T-helper 1 cell treated with Interleukin-12 subunit alpha and Interleukin-12 subunit beta and Interleukin-4 antibody, amounts not matched to agents 30 μg/mL and 1 μg/mL, for 36 hours (primary cell): Measurements from ENCODE around the gene CIB1.

Experiments used
- H3K27ac Mint-ChIP-seq: one replicate; pipeline ENCODE4 v1.8.0; 2021; ENCODE audit warnings: mild to moderate bottlenecking, mixed read lengths
- H3K27me3 Mint-ChIP-seq: one replicate; pipeline ENCODE4 v1.8.0; 2021; ENCODE audit warnings: low read depth, mixed read lengths
- H3K36me3 Mint-ChIP-seq: one replicate; pipeline ENCODE4 v1.8.0; 2021; ENCODE audit warnings: low read depth, mixed read lengths
- H3K4me1 Mint-ChIP-seq: one replicate; pipeline ENCODE4 v1.8.0; 2021; ENCODE audit warnings: low read depth, mixed read lengths
- H3K4me3 Mint-ChIP-seq: one replicate; pipeline ENCODE4 v1.8.0; 2021; ENCODE audit warnings: mild to moderate bottlenecking, moderate library complexity, mixed read lengths
- H3K9me3 Mint-ChIP-seq: one replicate; pipeline ENCODE4 v1.8.0; 2021; ENCODE audit warnings: mixed read lengths

CIB1 gene

DNA sequence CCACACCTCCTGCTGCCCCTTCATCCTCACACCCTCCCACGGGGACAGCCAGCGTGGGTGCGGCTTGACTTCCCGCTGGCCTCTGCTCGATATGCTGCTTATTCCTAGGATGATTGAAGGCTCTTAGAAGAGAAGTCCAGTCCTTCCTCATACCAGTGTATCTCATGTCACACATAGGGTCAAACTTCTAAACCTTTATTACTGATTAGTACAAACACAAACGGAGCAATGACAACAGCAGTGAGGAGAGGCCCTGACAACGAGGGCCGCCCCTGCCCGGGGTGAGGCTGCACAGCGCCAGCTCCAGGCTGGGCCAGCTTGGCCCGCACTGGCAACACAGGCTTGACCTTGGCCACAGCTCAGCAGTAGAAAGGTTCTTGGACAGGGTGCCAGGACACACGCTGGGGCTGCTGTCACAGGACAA lies 3.7 kb downstream of the CIB1 start:
- H3K4me1 Mint-ChIP-seq = peaks cover 41% of the 10 kb centered on the region
- H3K9me3 Mint-ChIP-seq = no peaks in the 10 kb centered on the region
- H3K36me3 Mint-ChIP-seq = peaks cover 38% of the 10 kb centered on the region
- H3K4me3 Mint-ChIP-seq = peak overlapping the region; percentile 97
- no peaks in the 10 kb centered on the region for H3K27me3 Mint-ChIP-seq
- H3K27ac Mint-ChIP-seq = peak overlapping the region; percentile 88

GRCh38 chr15:90228960-90229359 lies 4.8 kb downstream of the CIB1 start:
- H3K27ac Mint-ChIP-seq = no peak overlapping the region
- no peaks in the 10 kb centered on the region for H3K9me3 Mint-ChIP-seq
- H3K36me3 Mint-ChIP-seq = peaks cover 41% of the 10 kb centered on the region
- H3K27me3 Mint-ChIP-seq = no peaks in the 10 kb centered on the region
- no peak overlapping the region for H3K4me3 Mint-ChIP-seq
- peaks cover 33% of the 10 kb centered on the region for H3K4me1 Mint-ChIP-seq

GRCh38 chr15:90227816-90228772 lies 5.6 kb downstream of the CIB1 start:
- Mint-ChIP-seq H3K9me3 (no peaks in the 10 kb centered on the region), H3K4me1 (peaks cover 33% of the 10 kb centered on the region), H3K27me3 (no peaks in the 10 kb centered on the region), H3K36me3 (peaks cover 44% of the 10 kb centered on the region), H3K27ac (no peak overlapping the region), H3K4me3 (no peak overlapping the region)

GRCh38 chr15:90227336-90227735 lies 6.4 kb downstream of the CIB1 start:
- Mint-ChIP-seq H3K27me3 (no peaks in the 10 kb centered on the region), H3K36me3 (peaks cover 42% of the 10 kb centered on the region), H3K4me3 (no peak overlapping the region), H3K27ac (no peak overlapping the region), H3K4me1 (peaks cover 28% of the 10 kb centered on the region), H3K9me3 (no peaks in the 10 kb centered on the region)

- Mint-ChIP-seq H3K27ac (no peak overlapping the region), H3K9me3 (no peaks in the 10 kb centered on the region), H3K36me3 (peaks cover 32% of the 10 kb centered on the region), H3K4me3 (no peak overlapping the region), H3K4me1 (peaks cover 15% of the 10 kb centered on the region), H3K27me3 (no peaks in the 10 kb centered on the region)
These were observed 8.1 kb downstream of the CIB1 start for GRCh38 chr15:90225504-90226234.

DNA sequence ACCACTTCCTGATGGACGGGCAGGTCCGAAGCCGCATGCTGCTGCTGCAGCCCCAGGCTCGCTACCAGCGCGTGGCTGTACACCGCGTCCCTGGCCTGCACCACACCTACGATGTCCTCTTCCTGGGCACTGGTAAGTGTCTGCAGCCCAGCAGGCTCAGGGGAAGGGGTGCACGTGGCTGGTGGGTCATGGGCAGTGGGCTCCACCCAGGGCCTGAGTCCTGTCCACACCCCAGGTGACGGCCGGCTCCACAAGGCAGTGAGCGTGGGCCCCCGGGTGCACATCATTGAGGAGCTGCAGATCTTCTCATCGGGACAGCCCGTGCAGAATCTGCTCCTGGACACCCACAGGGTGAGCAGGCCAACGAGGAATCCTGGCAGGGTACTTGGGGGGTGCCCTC lies 8.7 kb downstream of the CIB1 start:
- H3K27ac Mint-ChIP-seq = no peak overlapping the region
- H3K36me3 Mint-ChIP-seq = peaks cover 28% of the 10 kb centered on the region
- no peaks in the 10 kb centered on the region for H3K9me3 Mint-ChIP-seq
- H3K27me3 Mint-ChIP-seq = no peaks in the 10 kb centered on the region
- peaks cover 10% of the 10 kb centered on the region for H3K4me1 Mint-ChIP-seq
- H3K4me3 Mint-ChIP-seq = no peak overlapping the region

DNA sequence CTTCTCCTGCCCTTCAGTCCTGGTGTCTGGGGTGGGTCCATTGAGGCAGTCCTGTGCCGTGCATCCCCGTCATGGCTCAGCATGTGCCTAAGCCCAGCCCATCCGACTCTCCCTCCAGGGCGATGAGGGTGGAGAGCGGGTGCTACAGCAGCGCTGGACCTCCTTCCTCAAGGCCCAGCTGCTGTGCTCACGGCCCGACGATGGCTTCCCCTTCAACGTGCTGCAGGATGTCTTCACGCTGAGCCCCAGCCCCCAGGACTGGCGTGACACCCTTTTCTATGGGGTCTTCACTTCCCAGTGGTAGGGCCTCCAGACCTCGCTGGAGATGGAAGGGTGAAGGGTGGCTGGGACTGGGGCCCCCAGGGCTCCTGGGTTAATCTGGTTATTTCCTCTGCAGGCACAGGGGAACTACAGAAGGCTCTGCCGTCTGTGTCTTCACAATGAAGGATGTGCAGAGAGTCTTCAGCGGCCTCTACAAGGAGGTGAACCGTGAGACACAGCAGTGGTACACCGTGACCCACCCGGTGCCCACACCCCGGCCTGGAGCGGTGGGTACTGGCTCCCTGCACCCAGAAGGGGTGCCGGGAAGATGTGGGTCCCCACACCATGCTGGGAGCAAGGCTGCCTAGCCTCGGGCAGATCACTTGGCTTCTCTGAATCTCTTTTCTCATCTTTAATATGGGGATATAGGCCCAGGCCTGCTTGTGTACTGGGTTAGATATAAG lies 10.1 kb downstream of the CIB1 start:
- H3K9me3 Mint-ChIP-seq = no peaks in the 10 kb centered on the region

DNA sequence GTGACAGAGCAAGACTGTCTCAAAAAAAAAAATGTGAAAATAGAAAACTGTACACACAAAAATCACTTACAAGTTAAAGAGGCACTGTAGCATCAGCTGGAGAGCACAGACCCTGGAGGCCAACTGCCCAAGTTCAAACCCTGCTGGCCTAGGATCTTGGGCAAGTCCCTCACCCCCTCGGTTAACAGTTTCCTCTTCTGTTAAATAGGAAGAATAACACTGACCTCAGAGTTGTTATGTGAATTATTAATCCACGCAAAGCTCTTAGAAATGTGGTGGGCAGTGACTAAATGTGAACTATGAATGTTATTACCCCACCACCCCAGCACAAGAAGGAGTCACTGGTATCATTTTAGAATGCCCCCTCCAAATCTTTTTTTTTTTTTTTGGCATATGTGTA lies 11.2 kb downstream of the CIB1 start:
- Mint-ChIP-seq H3K4me3 (no peak overlapping the region), H3K36me3 (peaks cover 14% of the 10 kb centered on the region), H3K4me1 (peaks cover 8% of the 10 kb centered on the region), H3K9me3 (no peaks in the 10 kb centered on the region), H3K27ac (no peak overlapping the region), H3K27me3 (no peaks in the 10 kb centered on the region)

More for the DNA sequence above, 10.1 kb downstream of the CIB1 start:
- Mint-ChIP-seq H3K36me3 (peaks cover 15% of the 10 kb centered on the region), H3K27me3 (no peaks in the 10 kb centered on the region), H3K4me1 (peaks cover 8% of the 10 kb centered on the region), H3K4me3 (no peak overlapping the region), H3K27ac (no peak overlapping the region)

DNA sequence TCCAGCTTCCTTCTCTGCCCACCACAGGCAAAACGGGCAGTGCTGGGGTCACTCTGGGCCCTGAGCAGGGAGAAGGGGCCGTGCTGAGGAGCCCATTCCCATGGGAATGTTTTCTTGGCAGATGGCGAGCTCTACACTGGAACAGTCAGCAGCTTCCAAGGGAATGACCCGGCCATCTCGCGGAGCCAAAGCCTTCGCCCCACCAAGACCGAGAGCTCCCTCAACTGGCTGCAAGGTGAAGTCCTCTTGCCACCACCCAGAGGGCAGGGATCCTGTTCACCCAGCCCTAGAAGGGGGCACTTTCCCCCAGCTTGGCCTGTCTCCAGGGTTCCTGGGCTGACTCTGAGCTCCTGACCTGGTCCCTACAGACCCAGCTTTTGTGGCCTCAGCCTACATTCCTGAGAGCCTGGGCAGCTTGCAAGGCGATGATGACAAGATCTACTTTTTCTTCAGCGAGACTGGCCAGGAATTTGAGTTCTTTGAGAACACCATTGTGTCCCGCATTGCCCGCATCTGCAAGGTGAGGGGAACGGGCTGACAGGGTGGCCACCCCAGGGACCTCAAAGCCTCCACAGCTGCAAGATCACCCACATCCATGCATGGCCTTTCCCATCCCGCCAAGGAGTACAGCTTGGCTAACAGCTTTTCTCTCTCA lies 12.4 kb downstream of the CIB1 start:
- Mint-ChIP-seq H3K4me3 (no peak overlapping the region), H3K4me1 (peaks cover 15% of the 10 kb centered on the region), H3K27me3 (no peaks in the 10 kb centered on the region), H3K27ac (no peak overlapping the region), H3K36me3 (peaks cover 11% of the 10 kb centered on the region), H3K9me3 (no peaks in the 10 kb centered on the region)

DNA sequence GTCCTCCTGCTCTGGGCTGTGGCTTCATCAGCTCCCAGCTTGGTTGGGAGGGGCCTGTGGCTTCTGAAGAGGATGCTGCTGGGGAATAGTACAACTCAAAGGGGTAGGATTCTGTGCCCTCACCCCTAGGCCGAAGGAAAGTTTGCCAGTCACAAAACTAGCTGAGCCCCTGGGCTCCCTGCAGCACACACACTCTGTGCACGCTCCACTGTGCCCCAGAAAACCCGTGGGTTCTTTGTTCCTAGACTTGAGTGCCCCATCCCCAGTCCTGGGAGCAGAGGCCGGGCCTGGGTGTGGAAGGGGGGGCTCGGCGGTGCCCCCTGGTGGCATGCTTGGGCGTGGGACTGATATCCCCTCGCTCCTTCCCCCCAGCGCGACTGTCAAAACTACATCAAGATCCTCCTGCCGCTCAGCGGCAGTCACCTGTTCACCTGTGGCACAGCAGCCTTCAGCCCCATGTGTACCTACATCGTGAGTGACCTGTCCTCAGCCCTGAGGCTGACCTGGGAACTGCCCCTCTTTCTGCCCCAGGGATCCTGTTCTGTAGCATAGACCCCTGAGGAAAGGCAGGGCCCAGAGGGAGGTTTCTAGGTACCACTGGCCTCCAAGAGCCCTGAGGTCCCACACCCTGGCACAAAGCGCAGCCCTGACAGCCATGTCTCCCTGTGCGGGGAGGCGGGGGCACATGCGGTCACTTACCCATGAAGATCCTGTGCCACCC lies 14.2 kb downstream of the CIB1 start:
- H3K27me3 Mint-ChIP-seq = no peaks in the 10 kb centered on the region
- H3K36me3 Mint-ChIP-seq = peaks cover 7% of the 10 kb centered on the region
- no peak overlapping the region for H3K4me3 Mint-ChIP-seq
- H3K27ac Mint-ChIP-seq = no peak overlapping the region
- H3K4me1 Mint-ChIP-seq = peaks cover 18% of the 10 kb centered on the region
- H3K9me3 Mint-ChIP-seq = no peaks in the 10 kb centered on the region

GRCh38 chr15:90217671-90218394 lies 15.9 kb downstream of the CIB1 start:
- no peak overlapping the region for H3K4me3 Mint-ChIP-seq
- H3K27me3 Mint-ChIP-seq = no peaks in the 10 kb centered on the region
- H3K36me3 Mint-ChIP-seq = no peaks in the 10 kb centered on the region
- H3K9me3 Mint-ChIP-seq = no peaks in the 10 kb centered on the region
- no peak overlapping the region for H3K27ac Mint-ChIP-seq
- peaks cover 18% of the 10 kb centered on the region for H3K4me1 Mint-ChIP-seq

DNA sequence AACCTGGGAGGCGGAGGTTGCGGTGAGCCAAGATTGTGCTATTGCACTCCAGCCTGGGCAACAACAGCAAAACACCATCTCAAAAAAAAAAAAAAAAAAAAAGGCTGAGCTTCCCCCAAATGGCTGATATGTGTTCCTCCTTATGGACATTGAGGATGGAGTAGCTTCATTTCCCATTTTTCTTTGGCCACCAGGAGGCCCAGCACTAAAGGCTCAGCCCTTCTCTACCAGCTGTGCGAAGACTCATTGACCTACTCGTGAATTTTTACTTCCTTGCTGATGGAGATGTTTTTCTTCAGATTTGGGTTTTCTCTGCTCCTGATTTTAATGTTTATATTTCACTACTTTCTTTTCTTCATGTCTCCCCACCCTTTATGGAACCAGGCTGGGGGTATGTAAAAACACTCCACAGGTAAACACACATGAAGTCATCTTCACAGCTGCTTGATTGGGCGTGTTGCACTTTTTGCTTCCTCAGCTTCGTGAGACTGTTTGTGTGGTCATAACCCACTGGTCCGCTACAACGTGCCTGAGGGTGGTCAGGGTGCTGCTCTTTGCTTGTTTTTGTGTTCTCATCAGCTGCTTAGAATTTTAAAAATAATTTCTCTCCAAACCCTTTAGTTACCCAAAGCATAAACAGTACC lies 19.1 kb downstream of the CIB1 start:
- no peak overlapping the region for H3K27ac Mint-ChIP-seq
- peaks cover 33% of the 10 kb centered on the region for H3K4me1 Mint-ChIP-seq
- H3K9me3 Mint-ChIP-seq = no peaks in the 10 kb centered on the region
- H3K4me3 Mint-ChIP-seq = no peak overlapping the region
- H3K27me3 Mint-ChIP-seq = no peaks in the 10 kb centered on the region
- peaks cover 5% of the 10 kb centered on the region for H3K36me3 Mint-ChIP-seq

GRCh38 chr15:90213818-90214204 lies 19.9 kb downstream of the CIB1 start:
- H3K4me3 Mint-ChIP-seq = no peak overlapping the region
- H3K27ac Mint-ChIP-seq = no peak overlapping the region
- peaks cover 32% of the 10 kb centered on the region for H3K4me1 Mint-ChIP-seq
- H3K9me3 Mint-ChIP-seq = no peaks in the 10 kb centered on the region
- peaks cover 10% of the 10 kb centered on the region for H3K36me3 Mint-ChIP-seq
- no peaks in the 10 kb centered on the region for H3K27me3 Mint-ChIP-seq
